ENCODE measurements around the gene CYTH4. TPM values are rescaled to one million over a fixed set of nuclear protein-coding genes. Genes with fewer than 3 reads are reported as not detected.
A peak's percentile ranks its signal among the peaks of the same experiment; 100 is the strongest.

The CYTH4 gene
- polyA plus RNA-seq, 2 of the 4 experiments (the other 2 are of a cell fraction) = 0.05 to 0.10 TPM

- Histone ChIP-seq H3K27ac (peak overlapping the region; percentile 61 to 94), H3K4me2 (peak overlapping the region; percentile 93), H3K4me1 (peaks cover 65% of the 10 kb centered on the region), H3K4me3 (peak overlapping the region; percentile 35), H3K9me3 (no peaks in the 10 kb centered on the region)
- TF ChIP-seq CEBPB (IDR thresholded peaks at IDR 0.05) = no peak
- TF ChIP-seq POLR2A (IDR thresholded peaks at IDR 0.05; ENCODE audit: low read length) = no peak
- peak; percentile 69 for TF ChIP-seq ZFP36 (IDR thresholded peaks at IDR 0.05; ENCODE audit: borderline replicate concordance, partially characterized antibody)
- TF ChIP-seq HOXB5 (CRISPR knock-in tag; IDR thresholded peaks at IDR 0.05) = no peak
- TF ChIP-seq SMC3 (IDR thresholded peaks at IDR 0.05) = no peak
- TF ChIP-seq HMGXB4 (CRISPR knock-in tag; IDR thresholded peaks at IDR 0.05; ENCODE audit: borderline replicate concordance) = no peak
- 0 out of 5 replicates have a peak, but pooled peaks of 1 of the 2 experiments have one; percentile 19 for TF ChIP-seq JUN (IDR thresholded peaks at IDR 0.05)
- TF ChIP-seq ZNF302 (CRISPR knock-in tag; IDR thresholded peaks at IDR 0.05) = no peak
- TF ChIP-seq CBX2 (IDR thresholded peaks at IDR 0.05; ENCODE audit: borderline replicate concordance, low read depth) = no peak
- TF ChIP-seq RCOR1 (IDR thresholded peaks at IDR 0.05; ENCODE audit: low read depth, low read length) = no peak
- peak; percentile 28; the same call in 1 of the 2 replicates for TF ChIP-seq MAX (IDR thresholded peaks at IDR 0.05)
- FAIRE-seq (no peak), DNase-seq (ENCODE audit: low read depth in 1 of 2, low spot score in 1 of 2) (peak in 1 of 2 experiments; percentile 59), ATAC-seq (peak in 1 of 2 experiments; percentile 40; a peak in 3 of 6 replicates)
- WGBS (ENCODE audit: missing lambda C conversion rate) = 23% methylated on average over 49 of the region's 50 CpGs
- ChIA-PET CTCF (interaction anchor here (1.2 to 6.5 kb wide), 5 partner anchors 18 to 121 kb away, joined by 3 to 40 read pairs (median 4); no protein-coding TSS in a partner anchor), POLR2A (no interaction called here)
Measured at GRCh38 chr22:37334859-37335805, 52.8 kb downstream of the CYTH4 start.

- WGBS (ENCODE audit: missing lambda C conversion rate) = 4% methylated on average over 6 of the region's 7 CpGs
- ChIA-PET POLR2A (no interaction called here), CTCF (interaction anchor here (1.5 to 6.5 kb wide), 2 partner anchors 20 to 94 kb away, joined by 3 to 40 read pairs; no protein-coding TSS in a partner anchor)
- H3K27ac ChIP-seq = peak overlapping the region; percentile 61 to 94
- H3K4me1 ChIP-seq = peaks cover 58% of the 10 kb centered on the region
- H3K4me3 ChIP-seq = peak overlapping the region; percentile 35; the same call in 1 of the 3 replicates
- DNase-seq (ENCODE audit: low read depth in 1 of 2, low spot score in 1 of 2) (no peak), FAIRE-seq (no peak), ATAC-seq (0 out of 6 replicates have a peak, but pooled peaks of 1 of the 2 experiments have one; percentile 7)
- H3K4me2 ChIP-seq = peak overlapping the region; percentile 93
- TF ChIP-seq POLR2A (IDR thresholded peaks at IDR 0.05; ENCODE audit: low read length) (no peak), SMC3 (IDR thresholded peaks at IDR 0.05) (no peak), HOXB5 (CRISPR knock-in tag; IDR thresholded peaks at IDR 0.05) (no peak), ZNF302 (CRISPR knock-in tag; IDR thresholded peaks at IDR 0.05) (no peak), CBX8 (IDR thresholded peaks at IDR 0.05) (no peak), E2F6 (IDR thresholded peaks at IDR 0.05; ENCODE audit: borderline replicate concordance, low read depth) (no peak), USF2 (IDR thresholded peaks at IDR 0.05) (no peak), CHD4 (IDR thresholded peaks at IDR 0.05; ENCODE audit: borderline replicate concordance) (no peak), HES2 (IDR thresholded peaks at IDR 0.05) (no peak), PBX3 (IDR thresholded peaks at IDR 0.05) (no peak), TP53 (CRISPR knock-in tag; IDR thresholded peaks at IDR 0.05) (no peak), EP300 (IDR thresholded peaks at IDR 0.05) (no peak), ATOH8 (CRISPR knock-in tag; IDR thresholded peaks at IDR 0.05; ENCODE audit: low read depth) (no peak), ZSCAN20 (CRISPR knock-in tag; IDR thresholded peaks at IDR 0.05) (no peak)
- H3K9me3 ChIP-seq = no peaks in the 10 kb centered on the region
Measured at GRCh38 chr22:37335806-37336199, 53.5 kb downstream of the CYTH4 start.
